HEK293T (cell line): ENCODE data around the gene WWC1.

Experiments used
- ARNT ChIP-seq: fragments of 450-650 bp; IDR thresholded peaks from 2 replicates; pipeline ENCODE4 v1.6.1; 2017; ENCODE audit warnings: mild to moderate bottlenecking
- ELF4 ChIP-seq: fragments of 450-650 bp; IDR thresholded peaks from 2 replicates; pipeline ENCODE4 v1.6.1; 2017; ENCODE audit warnings: antibody characterized with exemption
- PKNOX1 ChIP-seq: fragments of 450-650 bp; IDR thresholded peaks from 2 replicates; pipeline ENCODE4 v1.6.1; 2016
- SP1 ChIP-seq: fragments of 450-650 bp; IDR thresholded peaks from 2 replicates; pipeline ENCODE4 v1.6.1; 2017
- SUZ12 ChIP-seq: fragments of 450-650 bp; IDR thresholded peaks from 2 replicates; pipeline ENCODE4 v1.6.1; 2016; ENCODE audit warnings: mild to moderate bottlenecking

- TF ChIP-seq ELF4 (no peak), PKNOX1 (no peak), SP1 (no peak), SUZ12 (no peak), ARNT (no peak)
Measured at GRCh38 chr5:168266016-168266415, 25.4 kb upstream of the WWC1 start.
